ENCODE results near the gene PRKCB.

DNA sequence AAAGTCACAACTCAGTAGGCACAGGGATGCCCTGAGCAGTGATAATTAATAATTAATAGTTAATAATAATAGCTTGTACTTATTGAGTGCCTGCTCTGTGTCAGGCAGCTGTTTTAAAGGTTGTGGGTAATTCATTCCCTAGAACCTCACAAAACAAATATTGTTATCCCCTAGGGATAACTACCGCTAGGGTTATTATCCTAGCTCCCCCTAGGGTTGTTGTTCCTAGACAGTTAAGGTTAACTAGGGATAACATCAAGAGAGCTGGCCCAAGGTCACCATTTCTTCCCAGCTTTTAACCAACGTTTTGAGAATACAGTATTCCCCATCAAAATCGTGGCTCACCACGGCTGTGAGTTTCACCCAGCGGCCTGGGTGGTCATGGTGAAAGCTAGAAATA, 180.1 kb downstream of the PRKCB start:
- TF ChIP-seq CTCF (IDR thresholded peaks at IDR 0.05; ENCODE audit: poor library complexity, severe bottlenecking), result no peak
- no peak for TF ChIP-seq TAF1 (IDR thresholded peaks at IDR 0.05; ENCODE audit: low read depth)
- no peak for TF ChIP-seq MXI1 (conservative IDR thresholded peaks at IDR 0.05; ENCODE audit: poor library complexity, severe bottlenecking)
- no peak for TF ChIP-seq EP300 (conservative IDR thresholded peaks at IDR 0.05; ENCODE audit: poor library complexity, severe bottlenecking)
- no peak for TF ChIP-seq SMC3 (conservative IDR thresholded peaks at IDR 0.05; ENCODE audit: poor library complexity)
- no peak for TF ChIP-seq EZH2 (IDR thresholded peaks at IDR 0.05; ENCODE audit: borderline replicate concordance, insufficient read depth, low read length, poor library complexity, severe bottlenecking)
- TF ChIP-seq POLR2AphosphoS5 (IDR thresholded peaks at IDR 0.05), result no peak
- no peak for TF ChIP-seq RAD21 (conservative IDR thresholded peaks at IDR 0.05)
- TF ChIP-seq, protein P1, sequence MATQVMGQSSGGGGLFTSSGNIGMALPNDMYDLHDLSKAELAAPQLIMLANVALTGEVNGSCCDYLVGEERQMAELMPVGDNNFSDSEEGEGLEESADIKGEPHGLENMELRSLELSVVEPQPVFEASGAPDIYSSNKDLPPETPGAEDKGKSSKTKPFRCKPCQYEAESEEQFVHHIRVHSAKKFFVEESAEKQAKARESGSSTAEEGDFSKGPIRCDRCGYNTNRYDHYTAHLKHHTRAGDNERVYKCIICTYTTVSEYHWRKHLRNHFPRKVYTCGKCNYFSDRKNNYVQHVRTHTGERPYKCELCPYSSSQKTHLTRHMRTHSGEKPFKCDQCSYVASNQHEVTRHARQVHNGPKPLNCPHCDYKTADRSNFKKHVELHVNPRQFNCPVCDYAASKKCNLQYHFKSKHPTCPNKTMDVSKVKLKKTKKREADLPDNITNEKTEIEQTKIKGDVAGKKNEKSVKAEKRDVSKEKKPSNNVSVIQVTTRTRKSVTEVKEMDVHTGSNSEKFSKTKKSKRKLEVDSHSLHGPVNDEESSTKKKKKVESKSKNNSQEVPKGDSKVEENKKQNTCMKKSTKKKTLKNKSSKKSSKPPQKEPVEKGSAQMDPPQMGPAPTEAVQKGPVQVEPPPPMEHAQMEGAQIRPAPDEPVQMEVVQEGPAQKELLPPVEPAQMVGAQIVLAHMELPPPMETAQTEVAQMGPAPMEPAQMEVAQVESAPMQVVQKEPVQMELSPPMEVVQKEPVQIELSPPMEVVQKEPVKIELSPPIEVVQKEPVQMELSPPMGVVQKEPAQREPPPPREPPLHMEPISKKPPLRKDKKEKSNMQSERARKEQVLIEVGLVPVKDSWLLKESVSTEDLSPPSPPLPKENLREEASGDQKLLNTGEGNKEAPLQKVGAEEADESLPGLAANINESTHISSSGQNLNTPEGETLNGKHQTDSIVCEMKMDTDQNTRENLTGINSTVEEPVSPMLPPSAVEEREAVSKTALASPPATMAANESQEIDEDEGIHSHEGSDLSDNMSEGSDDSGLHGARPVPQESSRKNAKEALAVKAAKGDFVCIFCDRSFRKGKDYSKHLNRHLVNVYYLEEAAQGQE (IDR thresholded peaks at IDR 0.05; ENCODE audit: borderline replicate concordance), result no peak

All from neural cell (in vitro differentiated cells).